WI38 (cell line): Measurements from ENCODE around the gene GBF1.

Source experiments
- H3K4me3 ChIP-seq: 2 replicates; pipeline ENCODE4 v1.5.1; 2011; ENCODE audit warnings: low read depth, mild to moderate bottlenecking, control low read depth, low read length
- TF ChIP-seq, protein P1 (sequence below): IDR thresholded peaks from 2 replicates; pipeline ENCODE4 v1.5.1; 2012; ENCODE audit warnings: low read depth, mild to moderate bottlenecking, control low read depth, low read length

GBF1 gene

DNA sequence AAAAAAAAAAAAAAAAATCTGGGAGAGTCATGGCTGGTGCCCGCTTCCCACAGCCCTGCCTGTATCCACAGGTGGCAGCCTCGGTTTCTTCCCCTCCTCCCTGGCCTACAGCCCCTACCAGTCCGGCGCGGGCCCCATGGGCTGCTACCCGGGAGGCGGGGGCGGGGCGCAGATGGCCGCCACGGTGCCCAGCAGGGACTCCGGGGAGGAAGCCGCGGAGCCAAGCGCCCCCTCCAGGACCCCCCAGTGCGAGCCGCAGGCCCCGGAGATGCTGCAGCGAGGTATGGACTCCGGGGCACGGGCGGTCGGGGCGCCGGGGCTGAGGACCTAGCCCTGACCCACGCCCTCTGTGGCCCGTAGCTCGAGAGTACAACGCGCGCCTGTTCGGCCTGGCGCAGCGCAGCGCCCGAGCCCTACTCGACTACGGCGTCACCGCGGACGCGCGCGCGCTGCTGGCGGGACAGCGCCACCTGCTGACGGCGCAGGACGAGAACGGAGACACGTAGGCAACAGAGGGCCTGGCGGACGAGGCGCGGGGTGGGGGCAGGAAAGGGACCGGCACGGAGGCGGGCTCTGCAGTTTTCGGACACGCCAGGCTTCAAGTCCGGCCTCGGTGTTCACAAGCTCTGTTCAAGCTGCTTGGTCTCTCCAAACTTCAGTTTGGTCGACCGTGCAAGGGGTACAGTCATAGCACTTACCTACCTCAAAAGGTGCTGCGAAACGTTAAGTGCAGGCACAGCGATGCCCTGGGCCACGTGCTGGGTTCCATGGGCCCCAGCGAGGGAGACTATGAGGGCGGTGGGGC is 154.1 kb downstream of the GBF1 start:
- TF ChIP-seq, protein P1, sequence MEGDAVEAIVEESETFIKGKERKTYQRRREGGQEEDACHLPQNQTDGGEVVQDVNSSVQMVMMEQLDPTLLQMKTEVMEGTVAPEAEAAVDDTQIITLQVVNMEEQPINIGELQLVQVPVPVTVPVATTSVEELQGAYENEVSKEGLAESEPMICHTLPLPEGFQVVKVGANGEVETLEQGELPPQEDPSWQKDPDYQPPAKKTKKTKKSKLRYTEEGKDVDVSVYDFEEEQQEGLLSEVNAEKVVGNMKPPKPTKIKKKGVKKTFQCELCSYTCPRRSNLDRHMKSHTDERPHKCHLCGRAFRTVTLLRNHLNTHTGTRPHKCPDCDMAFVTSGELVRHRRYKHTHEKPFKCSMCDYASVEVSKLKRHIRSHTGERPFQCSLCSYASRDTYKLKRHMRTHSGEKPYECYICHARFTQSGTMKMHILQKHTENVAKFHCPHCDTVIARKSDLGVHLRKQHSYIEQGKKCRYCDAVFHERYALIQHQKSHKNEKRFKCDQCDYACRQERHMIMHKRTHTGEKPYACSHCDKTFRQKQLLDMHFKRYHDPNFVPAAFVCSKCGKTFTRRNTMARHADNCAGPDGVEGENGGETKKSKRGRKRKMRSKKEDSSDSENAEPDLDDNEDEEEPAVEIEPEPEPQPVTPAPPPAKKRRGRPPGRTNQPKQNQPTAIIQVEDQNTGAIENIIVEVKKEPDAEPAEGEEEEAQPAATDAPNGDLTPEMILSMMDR = peak; percentile 79
- H3K4me3 ChIP-seq = peak overlapping the region; percentile 39

DNA sequence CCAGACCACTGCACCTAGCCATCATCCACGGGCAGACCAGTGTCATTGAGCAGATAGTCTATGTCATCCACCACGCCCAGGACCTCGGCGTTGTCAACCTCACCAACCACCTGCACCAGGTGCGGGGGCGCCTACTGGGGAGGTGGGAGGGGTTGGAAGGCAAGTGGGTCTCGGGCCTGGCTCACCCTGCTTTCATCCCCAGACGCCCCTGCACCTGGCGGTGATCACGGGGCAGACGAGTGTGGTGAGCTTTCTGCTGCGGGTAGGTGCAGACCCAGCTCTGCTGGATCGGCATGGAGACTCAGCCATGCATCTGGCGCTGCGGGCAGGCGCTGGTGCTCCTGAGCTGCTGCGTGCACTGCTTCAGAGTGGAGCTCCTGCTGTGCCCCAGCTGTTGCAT is 154.7 kb downstream of the GBF1 start:
- TF ChIP-seq, protein P1 = no peak
- H3K4me3 ChIP-seq = no peak overlapping the region

DNA sequence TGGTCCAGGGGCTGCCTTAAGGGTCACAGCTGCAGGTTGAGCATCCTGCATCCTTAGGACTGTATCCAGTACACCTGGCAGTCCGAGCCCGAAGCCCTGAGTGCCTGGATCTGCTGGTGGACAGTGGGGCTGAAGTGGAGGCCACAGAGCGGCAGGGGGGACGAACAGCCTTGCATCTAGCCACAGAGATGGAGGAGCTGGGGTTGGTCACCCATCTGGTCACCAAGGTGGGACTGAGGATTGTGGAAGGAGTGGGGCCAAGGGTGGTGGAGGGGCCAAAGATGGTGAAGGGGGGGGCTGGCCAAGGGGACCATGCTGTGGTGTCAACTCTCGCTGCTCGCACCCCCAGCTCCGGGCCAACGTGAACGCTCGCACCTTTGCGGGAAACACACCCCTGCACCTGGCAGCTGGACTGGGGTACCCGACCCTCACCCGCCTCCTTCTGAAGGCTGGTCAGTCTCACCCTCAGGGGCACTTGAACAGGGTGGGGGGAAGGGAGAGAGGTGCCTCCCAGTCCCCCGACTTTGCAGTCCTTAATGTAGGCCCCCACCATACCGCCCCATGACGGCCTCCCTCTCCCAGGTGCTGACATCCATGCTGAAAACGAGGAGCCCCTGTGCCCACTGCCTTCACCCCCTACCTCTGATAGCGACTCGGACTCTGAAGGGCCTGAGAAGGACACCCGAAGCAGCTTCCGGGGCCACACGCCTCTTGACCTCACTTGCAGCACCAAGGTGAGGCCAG is 155.4 kb downstream of the GBF1 start:
- TF ChIP-seq, protein P1 = no peak
- no peak overlapping the region for H3K4me3 ChIP-seq

DNA sequence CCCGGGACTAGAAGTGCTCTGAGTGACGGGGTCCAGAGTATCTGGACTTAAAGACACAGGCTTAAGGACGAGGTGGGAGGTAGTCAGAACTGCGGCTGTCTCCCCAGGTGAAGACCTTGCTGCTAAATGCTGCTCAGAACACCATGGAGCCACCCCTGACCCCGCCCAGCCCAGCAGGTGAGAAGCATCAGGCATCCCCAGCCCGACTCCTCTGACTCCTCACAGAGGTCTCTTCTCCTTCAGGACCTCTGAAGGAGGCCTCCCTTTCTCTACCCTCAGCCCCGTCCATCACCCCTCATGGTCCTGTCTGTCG is 156.0 kb downstream of the GBF1 start:
- no peak overlapping the region for H3K4me3 ChIP-seq
- TF ChIP-seq, protein P1 = no peak

DNA sequence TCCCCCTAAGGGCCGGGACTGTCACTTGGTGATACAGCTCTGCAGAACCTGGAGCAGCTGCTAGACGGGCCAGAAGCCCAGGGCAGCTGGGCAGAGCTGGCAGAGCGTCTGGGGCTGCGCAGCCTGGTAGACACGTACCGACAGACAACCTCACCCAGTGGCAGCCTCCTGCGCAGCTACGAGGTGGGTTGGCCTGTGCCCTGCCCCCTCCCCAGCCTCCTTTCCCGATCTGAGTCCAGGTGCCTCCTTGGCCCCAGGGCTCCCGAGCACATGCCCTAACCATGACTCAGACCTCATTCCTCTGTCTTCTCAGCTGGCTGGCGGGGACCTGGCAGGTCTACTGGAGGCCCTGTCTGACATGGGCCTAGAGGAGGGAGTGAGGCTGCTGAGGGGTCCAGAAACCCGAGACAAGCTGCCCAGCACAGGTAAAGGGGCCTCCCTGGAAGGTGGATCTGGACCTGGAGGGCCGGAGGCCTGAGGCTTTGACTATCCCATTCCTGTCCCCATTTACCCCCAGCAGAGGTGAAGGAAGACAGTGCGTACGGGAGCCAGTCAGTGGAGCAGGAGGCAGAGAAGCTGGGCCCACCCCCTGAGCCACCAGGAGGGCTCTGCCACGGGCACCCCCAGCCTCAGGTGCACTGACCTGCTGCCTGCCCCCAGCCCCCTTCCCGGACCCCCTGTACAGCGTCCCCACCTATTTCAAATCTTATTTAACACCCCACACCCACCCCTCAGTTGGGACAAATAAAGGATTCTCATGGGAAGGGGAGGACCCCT is 156.6 kb downstream of the GBF1 start:
- H3K4me3 ChIP-seq = no peak overlapping the region
- TF ChIP-seq, protein P1 = no peak

DNA sequence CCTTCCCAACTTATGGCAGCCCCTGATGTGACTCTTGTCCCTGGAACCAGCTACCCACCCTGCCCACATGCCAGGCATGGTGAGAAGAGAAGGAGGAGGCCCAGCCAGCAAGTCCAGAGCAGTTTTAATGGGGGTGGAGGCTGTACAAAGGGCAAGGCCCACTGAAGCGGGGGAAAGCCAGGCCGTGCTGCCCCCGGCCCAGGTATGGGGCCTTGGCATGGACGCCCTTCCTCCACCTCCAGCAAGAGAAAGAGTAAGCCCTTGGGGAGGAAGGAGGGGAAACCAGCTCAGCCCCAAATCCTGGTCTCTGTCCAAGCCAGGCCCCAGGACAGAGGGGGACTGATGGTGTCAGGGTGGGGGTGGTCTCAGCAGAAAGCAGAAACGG is 157.2 kb downstream of the GBF1 start:
- no peak overlapping the region for H3K4me3 ChIP-seq
- TF ChIP-seq, protein P1 = no peak
